Measurements from ENCODE around the gene NEK11. TPM values are rescaled to one million over a fixed set of nuclear protein-coding genes. Genes with fewer than 3 reads are reported as not detected.

NEK11 gene
- total RNA-seq, 1 donor from 2014 or later: 7.1 TPM

GRCh38 chr3:131216801-131217200 lies 190.1 kb downstream of the NEK11 start:
- FAIRE-seq (peak; percentile 56), DNase-seq (ENCODE audit: low read depth) (peak; percentile 83)
- Mint-ChIP-seq H3K36me3 (ENCODE audit: low read depth, unreplicated experiment) (peaks cover 6% of the 10 kb centered on the region), H3K27me3 (ENCODE audit: low read depth, unreplicated experiment) (no peaks in the 10 kb centered on the region), H3K4me1 (ENCODE audit: low read depth, unreplicated experiment) (peaks cover 43% of the 10 kb centered on the region), H3K4me3 (ENCODE audit: unreplicated experiment) (no peak overlapping the region), H3K27ac (ENCODE audit: unreplicated experiment) (peak overlapping the region; percentile 94), H3K9me3 (ENCODE audit: unreplicated experiment) (peaks cover 2% of the 10 kb centered on the region)
- Histone ChIP-seq H3K9me3 (ENCODE audit: insufficient read depth, low read depth, low read length) (no peaks in the 10 kb centered on the region), H3K36me3 (ENCODE audit: insufficient read depth, low read length) (no peaks in the 10 kb centered on the region), H3K4me1 (ENCODE audit: insufficient read depth, low read length) (peaks cover 38% of the 10 kb centered on the region), H3K4me3 (ENCODE audit: insufficient read depth, low read depth, low read length) (peak overlapping the region; percentile 48), H4K20me1 (ENCODE audit: insufficient read depth, low read length) (no peaks in the 10 kb centered on the region), H3K4me2 (ENCODE audit: low read length) (peak overlapping the region; percentile 81), H3K27me3 (ENCODE audit: insufficient read depth, low read length) (no peaks in the 10 kb centered on the region), H3K9ac (ENCODE audit: low read length) (peak overlapping the region; percentile 72), H3K79me2 (ENCODE audit: insufficient read depth, low read length) (no peaks in the 10 kb centered on the region), H3K27ac (ENCODE audit: low read depth, low read length) (peak overlapping the region; percentile 90), H2AFZ (ENCODE audit: low read depth, low read length) (no peak overlapping the region)
- TF ChIP-seq CTCF (IDR thresholded peaks at IDR 0.05; ENCODE audit: insufficient read depth, low read depth, low read length): no peak
- no peak for TF ChIP-seq EZH2 (IDR thresholded peaks at IDR 0.05; ENCODE audit: insufficient read depth, low read length)

GRCh38 chr3:131217296-131217741 lies 190.6 kb downstream of the NEK11 start:
- FAIRE-seq: no peak
- Histone ChIP-seq H3K9me3 (ENCODE audit: insufficient read depth, low read depth, low read length) (no peaks in the 10 kb centered on the region), H3K4me3 (ENCODE audit: insufficient read depth, low read depth, low read length) (peak overlapping the region; percentile 48), H4K20me1 (ENCODE audit: insufficient read depth, low read length) (no peaks in the 10 kb centered on the region), H3K79me2 (ENCODE audit: insufficient read depth, low read length) (no peaks in the 10 kb centered on the region), H3K36me3 (ENCODE audit: insufficient read depth, low read length) (no peaks in the 10 kb centered on the region), H2AFZ (ENCODE audit: low read depth, low read length) (peak overlapping the region; percentile 65), H3K4me1 (ENCODE audit: insufficient read depth, low read length) (peaks cover 42% of the 10 kb centered on the region), H3K27ac (ENCODE audit: low read depth, low read length) (peak overlapping the region; percentile 90), H3K27me3 (ENCODE audit: insufficient read depth, low read length) (no peaks in the 10 kb centered on the region), H3K9ac (ENCODE audit: low read length) (peak overlapping the region; percentile 72), H3K4me2 (ENCODE audit: low read length) (peak overlapping the region; percentile 81)
- H3K36me3 Mint-ChIP-seq (ENCODE audit: low read depth, unreplicated experiment): peaks cover 6% of the 10 kb centered on the region
- peaks cover 2% of the 10 kb centered on the region for H3K9me3 Mint-ChIP-seq (ENCODE audit: unreplicated experiment)
- peak overlapping the region; percentile 30 for H3K4me3 Mint-ChIP-seq (ENCODE audit: unreplicated experiment)
- H3K27ac Mint-ChIP-seq (ENCODE audit: unreplicated experiment): peak overlapping the region; percentile 94
- DNase-seq (ENCODE audit: low read depth): no peak
- no peak for TF ChIP-seq CTCF (IDR thresholded peaks at IDR 0.05; ENCODE audit: insufficient read depth, low read depth, low read length)
- H3K4me1 Mint-ChIP-seq (ENCODE audit: low read depth, unreplicated experiment): peaks cover 46% of the 10 kb centered on the region
- no peaks in the 10 kb centered on the region for H3K27me3 Mint-ChIP-seq (ENCODE audit: low read depth, unreplicated experiment)

- H2AFZ ChIP-seq (ENCODE audit: low read depth, low read length): no peak overlapping the region
- H3K4me3 Mint-ChIP-seq (ENCODE audit: unreplicated experiment): no peak overlapping the region
- H3K4me3 ChIP-seq (ENCODE audit: insufficient read depth, low read depth, low read length): no peak overlapping the region
- H3K27ac ChIP-seq (ENCODE audit: low read depth, low read length): peak overlapping the region; percentile 90
- no peaks in the 10 kb centered on the region for H4K20me1 ChIP-seq (ENCODE audit: insufficient read depth, low read length)
- H3K9me3 ChIP-seq (ENCODE audit: insufficient read depth, low read depth, low read length): no peaks in the 10 kb centered on the region
- H3K4me2 ChIP-seq (ENCODE audit: low read length): peak overlapping the region; percentile 81
- FAIRE-seq: peak; percentile 50
- H3K27me3 ChIP-seq (ENCODE audit: insufficient read depth, low read length): no peaks in the 10 kb centered on the region
- TF ChIP-seq EZH2 (IDR thresholded peaks at IDR 0.05; ENCODE audit: insufficient read depth, low read length) (no peak), CTCF (IDR thresholded peaks at IDR 0.05; ENCODE audit: insufficient read depth, low read depth, low read length) (no peak)
- no peaks in the 10 kb centered on the region for H3K27me3 Mint-ChIP-seq (ENCODE audit: low read depth, unreplicated experiment)
- DNase-seq (ENCODE audit: low read depth): peak; percentile 93
- no peak overlapping the region for H3K9ac ChIP-seq (ENCODE audit: low read length)
- no peaks in the 10 kb centered on the region for H3K36me3 ChIP-seq (ENCODE audit: insufficient read depth, low read length)
- H3K27ac Mint-ChIP-seq (ENCODE audit: unreplicated experiment): peak overlapping the region; percentile 9
- H3K9me3 Mint-ChIP-seq (ENCODE audit: unreplicated experiment): no peaks in the 10 kb centered on the region
- H3K79me2 ChIP-seq (ENCODE audit: insufficient read depth, low read length): no peaks in the 10 kb centered on the region
- peaks cover 6% of the 10 kb centered on the region for H3K36me3 Mint-ChIP-seq (ENCODE audit: low read depth, unreplicated experiment)
- peaks cover 42% of the 10 kb centered on the region for H3K4me1 ChIP-seq (ENCODE audit: insufficient read depth, low read length)
- peaks cover 46% of the 10 kb centered on the region for H3K4me1 Mint-ChIP-seq (ENCODE audit: low read depth, unreplicated experiment)
Measured at GRCh38 chr3:131218196-131218595, 191.5 kb downstream of the NEK11 start.
